GM13977 (cell line): ENCODE measurements around the gene SLC29A1.
A peak's percentile ranks its signal among the peaks of the same experiment; 100 is the strongest.

Source experiments
- DNase-seq: peaks from one replicate; pipeline ENCODE4 v3.0.0; 2012; ENCODE audit warnings: low spot score
- in situ Hi-C: fragments of 300-500 bp; cut with MboI; formaldehyde crosslinking; loops from one replicate; pipeline ENCODE4 v1.12.0; 2022; ENCODE audit warnings: low sequenced_read_pairs, low pct_unique_long_range_greater_than_20kb, mixed read lengths, inconsistent platforms; ENCODE audit not compliant: unreplicated experiment
- TF ChIP-seq, protein P1 (sequence below): IDR thresholded peaks from 2 replicates; pipeline ENCODE4 v1.5.1; 2012; ENCODE audit warnings: mild to moderate bottlenecking, control low read depth; ENCODE audit not compliant: insufficient read depth; ENCODE audit errors: extremely low read depth, missing control alignments

Gene SLC29A1

DNA sequence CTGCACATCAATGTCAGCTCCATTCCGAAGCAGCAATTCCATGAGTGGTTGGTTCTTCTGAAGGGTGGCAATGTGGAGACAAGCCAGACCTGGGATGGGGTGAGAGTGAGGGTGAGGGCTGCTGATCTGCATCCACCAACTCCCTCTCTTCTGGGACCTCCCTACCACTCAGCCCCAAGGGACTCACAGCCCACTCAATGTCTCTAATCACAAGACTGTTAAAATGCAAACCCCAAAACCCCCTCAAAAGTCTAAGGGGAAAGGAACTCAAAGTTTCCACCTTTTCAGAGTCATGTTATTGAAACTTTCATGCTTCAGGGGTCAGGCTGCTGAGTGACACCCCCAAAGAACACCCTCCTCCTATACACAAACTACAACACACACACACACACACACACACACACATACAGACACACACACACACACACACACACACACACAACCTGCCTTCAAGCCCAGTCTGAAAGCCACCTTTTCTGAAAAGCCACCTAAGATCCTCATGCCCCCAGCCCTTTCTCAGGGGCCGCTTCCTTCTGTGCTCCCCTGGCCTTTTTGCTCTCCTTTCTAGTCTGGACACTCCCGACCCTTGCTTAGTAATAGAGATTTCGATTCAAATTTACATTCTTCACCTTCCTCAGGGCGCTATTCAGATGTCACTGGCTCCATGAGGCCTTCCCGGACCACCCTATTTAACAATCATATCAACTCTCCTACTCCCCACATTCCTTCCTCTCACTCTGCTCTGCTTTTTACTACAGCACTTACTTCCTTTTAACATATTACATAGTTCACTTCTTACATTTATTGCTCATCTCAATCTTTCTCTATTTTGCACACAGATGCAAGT is 37.3 kb downstream of the SLC29A1 start:
- peak; percentile 73 for DNase-seq
- in situ Hi-C loops, result no loop called here

DNA sequence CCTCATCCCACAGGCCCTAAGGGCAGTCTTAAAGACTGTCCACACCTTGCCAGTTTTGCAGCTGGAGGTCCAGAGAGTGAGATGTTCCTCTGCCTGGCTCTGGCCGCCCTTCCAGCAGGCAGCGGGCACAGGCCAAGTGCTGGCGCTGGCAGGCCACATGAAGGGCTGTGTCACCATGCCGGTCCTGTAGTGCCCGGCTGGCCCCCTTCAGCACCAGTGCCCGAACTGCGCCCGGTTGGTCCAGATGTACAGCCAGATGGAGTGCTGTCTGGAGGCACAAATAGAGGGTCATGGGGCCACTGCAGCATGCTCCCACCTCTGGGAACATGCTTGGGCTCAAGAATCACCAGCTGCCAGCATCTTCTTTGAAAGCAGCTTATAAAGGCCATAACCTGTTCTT is 38.2 kb downstream of the SLC29A1 start:
- DNase-seq, result no peak
- in situ Hi-C loops, result no loop called here
- TF ChIP-seq, protein P1, sequence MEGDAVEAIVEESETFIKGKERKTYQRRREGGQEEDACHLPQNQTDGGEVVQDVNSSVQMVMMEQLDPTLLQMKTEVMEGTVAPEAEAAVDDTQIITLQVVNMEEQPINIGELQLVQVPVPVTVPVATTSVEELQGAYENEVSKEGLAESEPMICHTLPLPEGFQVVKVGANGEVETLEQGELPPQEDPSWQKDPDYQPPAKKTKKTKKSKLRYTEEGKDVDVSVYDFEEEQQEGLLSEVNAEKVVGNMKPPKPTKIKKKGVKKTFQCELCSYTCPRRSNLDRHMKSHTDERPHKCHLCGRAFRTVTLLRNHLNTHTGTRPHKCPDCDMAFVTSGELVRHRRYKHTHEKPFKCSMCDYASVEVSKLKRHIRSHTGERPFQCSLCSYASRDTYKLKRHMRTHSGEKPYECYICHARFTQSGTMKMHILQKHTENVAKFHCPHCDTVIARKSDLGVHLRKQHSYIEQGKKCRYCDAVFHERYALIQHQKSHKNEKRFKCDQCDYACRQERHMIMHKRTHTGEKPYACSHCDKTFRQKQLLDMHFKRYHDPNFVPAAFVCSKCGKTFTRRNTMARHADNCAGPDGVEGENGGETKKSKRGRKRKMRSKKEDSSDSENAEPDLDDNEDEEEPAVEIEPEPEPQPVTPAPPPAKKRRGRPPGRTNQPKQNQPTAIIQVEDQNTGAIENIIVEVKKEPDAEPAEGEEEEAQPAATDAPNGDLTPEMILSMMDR, result no peak

More for the DNA sequence above, 37.3 kb downstream of the SLC29A1 start:
- TF ChIP-seq, protein P1, result no peak

DNA sequence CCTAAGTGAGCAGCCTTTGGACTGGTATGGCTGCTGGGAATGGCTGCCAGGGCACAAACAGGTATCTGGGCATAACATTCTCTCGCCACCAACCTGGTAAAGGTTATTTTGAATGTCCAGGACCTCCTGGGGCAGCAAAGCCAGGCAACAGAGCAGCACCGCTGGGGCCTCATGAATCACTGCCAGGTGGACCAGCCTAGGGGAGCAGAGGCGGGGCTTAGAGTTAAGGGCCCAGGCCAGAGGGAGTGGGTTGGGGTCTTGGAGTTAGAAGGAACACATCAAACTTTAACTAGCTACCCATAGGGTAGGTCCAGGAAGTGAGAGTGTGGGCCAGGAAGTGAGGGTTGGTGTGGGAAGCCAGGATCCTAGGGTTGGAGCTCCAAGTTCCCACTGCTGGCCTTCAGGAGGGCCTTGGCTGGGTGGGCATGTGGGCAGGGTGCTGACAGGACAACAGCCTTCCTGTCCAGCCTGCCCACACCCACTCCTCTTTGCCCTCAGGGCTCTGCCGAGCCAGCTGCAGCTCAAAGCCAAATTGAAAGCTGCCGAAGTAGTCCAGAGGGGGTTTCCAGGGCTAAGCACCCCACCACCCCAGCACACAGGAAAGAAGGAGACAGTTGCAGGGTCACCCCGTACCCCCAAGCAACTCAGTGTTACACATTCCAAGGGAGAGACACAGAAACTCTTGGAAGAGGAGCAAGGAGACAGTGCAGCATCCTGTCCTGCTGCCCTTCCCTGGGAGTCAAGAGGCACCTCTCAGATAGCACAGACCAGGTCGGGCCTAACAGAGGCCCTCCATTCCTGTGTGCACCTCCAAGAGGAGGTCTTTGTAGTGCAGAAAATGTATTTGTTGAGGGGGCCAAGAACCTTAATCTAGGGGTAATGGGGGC is 39.3 kb downstream of the SLC29A1 start:
- in situ Hi-C loops, result no loop called here
- DNase-seq, result no peak
- TF ChIP-seq, protein P1, result no peak

DNA sequence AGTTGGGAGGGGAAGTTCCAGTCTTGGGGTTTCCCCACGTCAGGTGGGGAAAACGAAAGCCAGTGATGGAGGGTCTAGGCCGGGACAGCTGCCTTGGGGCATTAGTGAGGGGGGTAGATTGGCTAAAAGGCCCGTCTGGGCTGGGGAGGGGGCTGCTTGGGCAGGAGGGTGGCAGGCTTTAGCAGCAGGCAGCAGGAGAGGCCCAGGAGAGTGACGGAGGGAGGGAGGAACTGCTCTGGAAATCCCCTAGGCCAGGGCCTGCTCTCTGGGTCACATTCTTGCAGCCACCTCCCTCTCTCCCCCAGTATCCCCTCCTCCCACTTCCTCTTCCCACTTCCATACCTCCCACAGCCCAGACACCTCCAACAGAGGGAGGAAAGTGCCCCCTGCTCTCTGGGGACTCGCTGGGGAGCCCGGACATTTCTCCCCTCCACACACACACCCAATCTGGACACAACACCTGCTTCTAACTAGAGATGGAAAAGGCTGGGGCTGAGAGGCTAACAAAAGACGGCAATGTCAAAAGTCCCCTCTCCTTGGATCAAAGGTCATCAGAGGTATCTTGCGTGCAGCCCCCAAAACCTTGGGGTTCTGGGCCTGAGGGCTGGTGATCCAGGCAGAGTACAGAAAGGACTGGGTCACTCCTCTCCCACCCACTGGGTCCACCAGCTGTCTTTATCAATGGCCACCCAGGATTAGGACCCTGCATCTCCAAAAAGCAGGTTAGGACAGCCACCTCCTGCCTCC is 40.1 kb downstream of the SLC29A1 start:
- in situ Hi-C loops, result no loop called here
- TF ChIP-seq, protein P1, result no peak
- DNase-seq, result peak; percentile 79

DNA sequence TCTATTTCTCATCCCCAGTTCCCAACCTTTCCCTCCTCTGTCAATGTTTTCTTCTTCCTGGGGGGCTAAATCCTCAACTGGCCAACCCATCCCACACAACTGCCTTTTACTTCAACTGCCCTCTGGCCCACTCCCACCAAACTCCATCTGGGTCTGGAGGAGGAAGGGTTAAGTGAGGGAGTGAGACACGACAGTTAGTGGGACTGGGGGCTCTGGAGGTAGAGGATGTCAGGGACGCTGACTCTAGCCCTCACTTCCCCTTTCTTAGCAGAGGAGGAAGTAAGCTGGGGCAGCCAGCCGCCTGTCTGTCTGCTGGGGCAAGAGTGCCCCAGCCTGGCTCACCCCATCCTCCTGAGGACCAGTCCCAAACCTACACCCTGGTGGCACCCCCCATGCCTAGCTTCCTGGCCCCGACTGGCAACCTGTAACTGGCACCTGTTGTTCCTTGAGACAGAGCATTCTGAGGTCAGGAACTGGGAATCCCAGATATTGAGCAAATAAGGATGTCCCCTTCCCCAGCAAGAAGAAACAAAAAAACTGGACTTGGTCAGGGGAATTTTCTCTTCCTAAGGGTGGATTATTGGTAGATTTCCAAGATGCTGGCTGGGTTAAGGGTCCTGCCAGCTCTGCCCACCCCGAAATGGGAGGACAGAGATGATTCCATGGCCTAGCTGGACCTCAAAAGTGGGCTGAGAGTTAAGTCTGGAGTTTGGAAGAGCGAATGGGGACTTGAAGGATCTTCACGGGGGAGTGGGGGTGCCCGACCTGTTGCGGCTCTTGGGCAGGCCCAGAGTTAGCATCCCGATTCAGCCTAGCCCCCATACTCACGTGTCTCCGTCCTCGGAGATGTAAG is 41.0 kb downstream of the SLC29A1 start:
- peak; percentile 78 for DNase-seq
- TF ChIP-seq, protein P1, result peak; percentile 18
- in situ Hi-C loops, result no loop called here
